H9 (cell line): ENCODE measurements around the gene TNC. TPM values are rescaled to one million over a fixed set of nuclear protein-coding genes. Genes with fewer than 3 reads are reported as not detected.
"Not testable (repeated sequence)": the region's sequence is repeated elsewhere in the genome, so short reads cannot be mapped to it uniquely, and the experiment has no call there.

Experiments
- DNase-seq: peaks from one replicate; pipeline ENCODE4 v3.0.0-alpha.2; 2017
- H2AFZ ChIP-seq: one replicate; pipeline ENCODE4 v1.6.1; 2013; ENCODE audit warnings: mild to moderate bottlenecking, low read length, control low read depth, moderate library complexity
- H2AK5ac ChIP-seq: 2 replicates; pipeline ENCODE4 v1.6.1; 2013; ENCODE audit warnings: low read length, control low read depth, mixed read lengths; ENCODE audit not compliant: insufficient read length
- H2BK120ac ChIP-seq: one replicate; pipeline ENCODE4 v1.6.1; 2013; ENCODE audit warnings: low read depth, mild to moderate bottlenecking, low read length, control low read depth, inconsistent platforms; ENCODE audit not compliant: poor library complexity, severe bottlenecking
- H2BK12ac ChIP-seq: 2 replicates; pipeline ENCODE4 v1.6.1; 2013; ENCODE audit warnings: low read length, control low read depth, mixed read lengths, low read depth; ENCODE audit not compliant: insufficient read length
- H2BK15ac ChIP-seq: 2 replicates; pipeline ENCODE4 v1.6.1; 2013; ENCODE audit warnings: low read depth, low read length, control low read depth
- H2BK20ac ChIP-seq: one replicate; pipeline ENCODE4 v1.6.1; 2013; ENCODE audit warnings: low read depth, mild to moderate bottlenecking, low read length, control low read depth, inconsistent platforms; ENCODE audit not compliant: poor library complexity, severe bottlenecking
- H2BK5ac ChIP-seq: 2 replicates; pipeline ENCODE4 v1.6.1; 2013; ENCODE audit warnings: low read length, control low read depth, mixed read lengths; ENCODE audit not compliant: insufficient read length
- H3K14ac ChIP-seq: 2 replicates; pipeline ENCODE4 v1.6.1; 2013; ENCODE audit warnings: low read length, control low read depth; ENCODE audit not compliant: insufficient read depth
- H3K18ac ChIP-seq: 2 replicates; pipeline ENCODE4 v1.6.1; 2013; ENCODE audit warnings: low read depth, mild to moderate bottlenecking, mixed read lengths, low read length, control low read depth; ENCODE audit not compliant: insufficient read length
- H3K23ac ChIP-seq: 2 replicates; pipeline ENCODE4 v1.6.1; 2013; ENCODE audit warnings: low read length, control low read depth, mixed read lengths, low read depth; ENCODE audit not compliant: insufficient read length
- H3K23me2 ChIP-seq: 2 replicates; pipeline ENCODE4 v1.6.1; 2013; ENCODE audit warnings: low read depth, mild to moderate bottlenecking, mixed read lengths, low read length, control low read depth; ENCODE audit not compliant: insufficient read length, poor library complexity, severe bottlenecking
- H3K27ac ChIP-seq: 2 replicates; pipeline ENCODE4 v1.5.1; 2013; ENCODE audit warnings: low read length, control low read depth, mixed read lengths, low read depth; ENCODE audit not compliant: insufficient read length
- H3K27me3 ChIP-seq: 2 replicates; pipeline ENCODE4 v1.6.1; 2013; ENCODE audit warnings: low read length, control low read depth, inconsistent platforms; ENCODE audit not compliant: insufficient read depth
- H3K4ac ChIP-seq: 2 replicates; pipeline ENCODE4 v1.6.1; 2013; ENCODE audit warnings: low read depth, mild to moderate bottlenecking, control low read depth, inconsistent platforms, low read length, moderate library complexity
- H3K4me1 ChIP-seq: 2 replicates; pipeline ENCODE4 v1.6.1; 2013; ENCODE audit warnings: low read length, control low read depth, inconsistent platforms; ENCODE audit not compliant: insufficient read depth
- H3K4me2 ChIP-seq: 2 replicates; pipeline ENCODE4 v1.6.1; 2013; ENCODE audit warnings: low read length, control low read depth, mixed read lengths; ENCODE audit not compliant: insufficient read length, insufficient read depth
- H3K56ac ChIP-seq: 2 replicates; pipeline ENCODE4 v1.6.1; 2013; ENCODE audit warnings: low read depth, mild to moderate bottlenecking, mixed read lengths, low read length, control low read depth; ENCODE audit not compliant: insufficient read length
- H3K79me1 ChIP-seq: 2 replicates; pipeline ENCODE4 v1.6.1; 2013; ENCODE audit warnings: low read depth, mild to moderate bottlenecking, moderate library complexity, low read length, control low read depth, inconsistent platforms; ENCODE audit not compliant: insufficient read depth, poor library complexity, severe bottlenecking
- H3K79me2 ChIP-seq: 2 replicates; pipeline ENCODE4 v1.6.1; 2013; ENCODE audit warnings: low read length, control low read depth, inconsistent platforms; ENCODE audit not compliant: insufficient read depth
- H3K9ac ChIP-seq: 2 replicates; pipeline ENCODE4 v1.6.1; 2013; ENCODE audit warnings: low read length, control low read depth, mixed read lengths; ENCODE audit not compliant: insufficient read length; ENCODE audit errors: extremely low read depth
- H3K9me3 ChIP-seq: one replicate; pipeline ENCODE4 v1.6.1; 2013; ENCODE audit warnings: low read depth, low read length, inconsistent platforms; ENCODE audit not compliant: control insufficient read depth
- H3T11ph ChIP-seq: one replicate; pipeline ENCODE4 v1.6.1; 2013; ENCODE audit warnings: mild to moderate bottlenecking, low read length, control low read depth, inconsistent platforms
- H4K20me1 ChIP-seq: one replicate; pipeline ENCODE4 v1.6.1; 2013; ENCODE audit not compliant: control insufficient read depth, insufficient read length, insufficient read depth
- H4K5ac ChIP-seq: 2 replicates; pipeline ENCODE4 v1.6.1; 2013; ENCODE audit warnings: low read depth, mild to moderate bottlenecking, mixed read lengths, low read length, control low read depth; ENCODE audit not compliant: insufficient read length
- H4K8ac ChIP-seq: replicated peaks from 2 replicates; pipeline ENCODE4 v1.6.1; 2013; ENCODE audit warnings: low read length, control low read depth, mixed read lengths, low read depth; ENCODE audit not compliant: insufficient read length
- H4K91ac ChIP-seq: 2 replicates; pipeline ENCODE4 v1.6.1; 2013; ENCODE audit warnings: low read depth, mild to moderate bottlenecking, moderate library complexity, mixed read lengths, low read length, control low read depth; ENCODE audit not compliant: insufficient read length
- H3K27ac Mint-ChIP-seq, 3 experiments: 2 replicates in 2 of 3; 3 replicates in 1 of 3; pipeline ENCODE4 v1.8.0; 2020 to 2021; ENCODE audit warnings: mixed read lengths in 3 of 3, mild to moderate bottlenecking in 1 of 3, moderate library complexity in 1 of 3
- H3K27me3 Mint-ChIP-seq: 2 replicates; pipeline ENCODE4 v1.8.0; 2021; ENCODE audit warnings: low read depth, mild to moderate bottlenecking, moderate library complexity, mixed read lengths
- H3K36me3 Mint-ChIP-seq, 3 experiments: 2 replicates in 2 of 3; 3 replicates in 1 of 3; pipeline ENCODE4 v1.8.0; 2020 to 2021; ENCODE audit warnings: low read depth in 3 of 3, mixed read lengths in 3 of 3; ENCODE audit not compliant: insufficient read depth in 1 of 3
- H3K4me1 Mint-ChIP-seq, 2 experiments: 2 replicates each; pipeline ENCODE4 v1.8.0; 2020; ENCODE audit warnings: mixed read lengths in 2 of 2
- H3K4me3 Mint-ChIP-seq, 2 experiments: 2 replicates in 1 of 2; 3 replicates in 1 of 2; pipeline ENCODE4 v1.8.0; 2020 to 2021; ENCODE audit warnings: mild to moderate bottlenecking in 2 of 2, mixed read lengths in 2 of 2, moderate library complexity in 1 of 2
- H3K9me3 Mint-ChIP-seq, 2 experiments: 2 replicates in 1 of 2; 3 replicates in 1 of 2; pipeline ENCODE4 v1.8.0; 2020; ENCODE audit warnings: mild to moderate bottlenecking in 2 of 2, mixed read lengths in 2 of 2, moderate library complexity in 1 of 2
- WGBS: extraction: QIAGEN DNeasy Blood & Tissue Kit; methylation state at CpG from one replicate; pipeline ENCODE4 v1.1.7; 2013; ENCODE audit warnings: missing lambda C conversion rate, low lambda C conversion rate, mixed read lengths; ENCODE audit not compliant: insufficient read length; ENCODE audit errors: extremely low coverage; 5-methylcytosine and 5-hydroxymethylcytosine counted together
- total RNA-seq: library from RNA; stranded (reverse); gene quantifications from 2 replicates; pipeline ENCODE4 v1.2.1, GENCODE V29; 2021
- TF ChIP-seq, protein P1 (sequence below): fragments of 200-600 bp; sonication (generic); conservative IDR thresholded peaks from 3 replicates; pipeline ENCODE4 v1.8.0; 2021; ENCODE audit warnings: antibody characterized with exemption, mild to moderate bottlenecking

TNC gene
- total RNA-seq, 1 experiment from 2014 or later, result 0.63 TPM

DNA sequence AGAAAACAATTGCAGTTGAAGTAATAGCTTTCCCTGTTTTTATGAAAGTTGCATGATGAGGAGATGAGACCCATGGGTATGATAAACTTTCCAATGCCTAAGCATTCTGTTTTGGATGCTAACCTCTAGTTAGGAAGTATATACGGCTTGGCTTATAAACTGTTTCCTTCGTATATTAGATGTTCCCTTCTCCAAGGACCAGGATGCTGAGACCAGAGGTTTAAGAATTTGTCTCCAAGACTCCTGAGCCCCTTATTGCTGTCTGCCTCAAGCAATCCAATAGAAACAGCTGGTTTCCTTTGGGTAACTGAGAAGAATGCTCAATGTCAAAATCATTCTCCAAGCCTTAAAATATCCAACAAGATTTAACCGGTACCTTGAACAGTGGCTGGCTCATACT is 12.2 kb upstream of the TNC start:
- WGBS, result no CpG with 5 or more reads among the region's 3 CpGs
- no peak overlapping the region for H3K27ac Mint-ChIP-seq

DNA sequence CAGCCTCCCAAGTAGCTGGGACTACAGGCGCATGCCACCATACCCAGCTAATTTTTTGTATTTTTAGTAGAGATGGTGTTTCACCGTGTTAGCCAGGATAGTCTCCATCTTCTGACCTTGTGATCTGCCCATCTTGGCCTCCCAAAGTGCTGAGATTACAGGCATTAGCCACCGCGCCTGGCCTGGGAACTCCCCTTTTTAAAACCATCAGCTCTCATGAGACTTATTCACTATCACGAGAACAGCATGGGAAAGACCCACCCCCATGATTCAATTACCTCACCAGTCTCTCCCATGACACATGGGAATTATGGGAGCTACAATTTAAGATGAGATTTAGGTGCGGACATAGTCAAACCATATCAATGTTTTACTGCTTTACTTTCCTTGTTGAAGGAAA is 10.8 kb upstream of the TNC start:
- not testable (repeated sequence) for H3K18ac ChIP-seq, H3K23me2 ChIP-seq, H3K4me2 ChIP-seq, H4K91ac ChIP-seq, H3K27me3 ChIP-seq, H3K27ac Mint-ChIP-seq, H3K4me1 ChIP-seq, H4K20me1 ChIP-seq, H2BK12ac ChIP-seq, H3K9me3 Mint-ChIP-seq, DNase-seq, H3K79me1 ChIP-seq, H4K8ac ChIP-seq, H2BK15ac ChIP-seq, H3K36me3 Mint-ChIP-seq, H3K9ac ChIP-seq, H2AFZ ChIP-seq, H2AK5ac ChIP-seq, H2BK20ac ChIP-seq, H3K4ac ChIP-seq, H4K5ac ChIP-seq, H3K14ac ChIP-seq, H3T11ph ChIP-seq, H3K4me1 Mint-ChIP-seq, H2BK5ac ChIP-seq, H3K9me3 ChIP-seq, H3K79me2 ChIP-seq, H2BK120ac ChIP-seq, H3K56ac ChIP-seq, H3K27ac ChIP-seq, H3K4me3 Mint-ChIP-seq, H3K23ac ChIP-seq
- WGBS, result no CpG with 5 or more reads among the region's 6 CpGs
- peaks cover 33% of the 10 kb centered on the region for H3K27me3 Mint-ChIP-seq

More for the DNA sequence above, 12.2 kb upstream of the TNC start:
- no peak overlapping the region for H2BK12ac ChIP-seq
- no peaks in the 10 kb centered on the region for H3K79me1 ChIP-seq
- H2BK20ac ChIP-seq, result no peak overlapping the region
- no peak overlapping the region for H2BK15ac ChIP-seq
- H3K18ac ChIP-seq, result no peak overlapping the region
- H3K4me1 Mint-ChIP-seq, result peaks cover 0 to 4% of the 10 kb centered on the region in 2 experiments; a peak in 1 of 4 replicates
- H3K4me2 ChIP-seq, result no peak overlapping the region
- H4K20me1 ChIP-seq, result no peaks in the 10 kb centered on the region
- H3T11ph ChIP-seq, result no peak overlapping the region
- H3K23ac ChIP-seq, result no peak overlapping the region
- H3K23me2 ChIP-seq, result no peaks in the 10 kb centered on the region
- no peak overlapping the region for H3K27ac ChIP-seq
- no peaks in the 10 kb centered on the region for H3K79me2 ChIP-seq
- H2BK5ac ChIP-seq, result no peak overlapping the region
- TF ChIP-seq, protein P1, sequence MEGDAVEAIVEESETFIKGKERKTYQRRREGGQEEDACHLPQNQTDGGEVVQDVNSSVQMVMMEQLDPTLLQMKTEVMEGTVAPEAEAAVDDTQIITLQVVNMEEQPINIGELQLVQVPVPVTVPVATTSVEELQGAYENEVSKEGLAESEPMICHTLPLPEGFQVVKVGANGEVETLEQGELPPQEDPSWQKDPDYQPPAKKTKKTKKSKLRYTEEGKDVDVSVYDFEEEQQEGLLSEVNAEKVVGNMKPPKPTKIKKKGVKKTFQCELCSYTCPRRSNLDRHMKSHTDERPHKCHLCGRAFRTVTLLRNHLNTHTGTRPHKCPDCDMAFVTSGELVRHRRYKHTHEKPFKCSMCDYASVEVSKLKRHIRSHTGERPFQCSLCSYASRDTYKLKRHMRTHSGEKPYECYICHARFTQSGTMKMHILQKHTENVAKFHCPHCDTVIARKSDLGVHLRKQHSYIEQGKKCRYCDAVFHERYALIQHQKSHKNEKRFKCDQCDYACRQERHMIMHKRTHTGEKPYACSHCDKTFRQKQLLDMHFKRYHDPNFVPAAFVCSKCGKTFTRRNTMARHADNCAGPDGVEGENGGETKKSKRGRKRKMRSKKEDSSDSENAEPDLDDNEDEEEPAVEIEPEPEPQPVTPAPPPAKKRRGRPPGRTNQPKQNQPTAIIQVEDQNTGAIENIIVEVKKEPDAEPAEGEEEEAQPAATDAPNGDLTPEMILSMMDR, result no peak
- H3K27me3 Mint-ChIP-seq, result peaks cover 31% of the 10 kb centered on the region
- H2BK120ac ChIP-seq, result no peak overlapping the region
- no peak overlapping the region for H4K91ac ChIP-seq
- H3K4me3 Mint-ChIP-seq, result no peak overlapping the region
- H3K56ac ChIP-seq, result no peak overlapping the region
- no peak overlapping the region for H3K4ac ChIP-seq
- H3K9me3 ChIP-seq, result no peaks in the 10 kb centered on the region
- no peak overlapping the region for H3K9ac ChIP-seq
- no peak overlapping the region for H4K8ac ChIP-seq
- H3K14ac ChIP-seq, result no peak overlapping the region
- no peak overlapping the region for H4K5ac ChIP-seq
- DNase-seq, result no peak
- no peak overlapping the region for H2AK5ac ChIP-seq
- H3K4me1 ChIP-seq, result no peaks in the 10 kb centered on the region
- no peaks in the 10 kb centered on the region for H3K27me3 ChIP-seq
- peaks cover 4 to 5% (median 5%) of the 10 kb centered on the region in 3 experiments; a peak in 6 of 7 replicates for H3K36me3 Mint-ChIP-seq
- H3K9me3 Mint-ChIP-seq, result peaks cover 5 to 6% of the 10 kb centered on the region in 2 experiments
- H2AFZ ChIP-seq, result no peak overlapping the region
